ENCODE results near the gene RPS19BP1.

GRCh38 chr22:39524089-39524752, 8.3 kb downstream of the RPS19BP1 start:
- no peak for TF ChIP-seq POLR2AphosphoS5 (IDR thresholded peaks at IDR 0.05)
- TF ChIP-seq, protein P1, sequence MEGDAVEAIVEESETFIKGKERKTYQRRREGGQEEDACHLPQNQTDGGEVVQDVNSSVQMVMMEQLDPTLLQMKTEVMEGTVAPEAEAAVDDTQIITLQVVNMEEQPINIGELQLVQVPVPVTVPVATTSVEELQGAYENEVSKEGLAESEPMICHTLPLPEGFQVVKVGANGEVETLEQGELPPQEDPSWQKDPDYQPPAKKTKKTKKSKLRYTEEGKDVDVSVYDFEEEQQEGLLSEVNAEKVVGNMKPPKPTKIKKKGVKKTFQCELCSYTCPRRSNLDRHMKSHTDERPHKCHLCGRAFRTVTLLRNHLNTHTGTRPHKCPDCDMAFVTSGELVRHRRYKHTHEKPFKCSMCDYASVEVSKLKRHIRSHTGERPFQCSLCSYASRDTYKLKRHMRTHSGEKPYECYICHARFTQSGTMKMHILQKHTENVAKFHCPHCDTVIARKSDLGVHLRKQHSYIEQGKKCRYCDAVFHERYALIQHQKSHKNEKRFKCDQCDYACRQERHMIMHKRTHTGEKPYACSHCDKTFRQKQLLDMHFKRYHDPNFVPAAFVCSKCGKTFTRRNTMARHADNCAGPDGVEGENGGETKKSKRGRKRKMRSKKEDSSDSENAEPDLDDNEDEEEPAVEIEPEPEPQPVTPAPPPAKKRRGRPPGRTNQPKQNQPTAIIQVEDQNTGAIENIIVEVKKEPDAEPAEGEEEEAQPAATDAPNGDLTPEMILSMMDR (IDR thresholded peaks at IDR 0.05): no peak
